Omental fat pad (tissue), 4 donors: ENCODE data around the gene C1QB. TPM values are rescaled to one million over a fixed set of nuclear protein-coding genes. Genes with fewer than 3 reads are reported as not detected.
A peak's percentile ranks its signal among the peaks of the same experiment; 100 is the strongest.

Experiments used
- ATAC-seq: fragments of 150-250 bp; one replicate; pipeline ENCODE4 v1.9.1; 2016; ENCODE audit warnings: mild to moderate bottlenecking, moderate library complexity; ENCODE audit not compliant: low FRiP score
- DNase-seq: peaks from one replicate; pipeline ENCODE4 v3.0.0-alpha.2; 2019; ENCODE audit warnings: low spot score
- small RNA-seq: library from RNA; depleted of rRNA; stranded (forward); fragments of <200 nt; gene quantifications from one replicate; pipeline ENCODE3, GENCODE V24; 2016
- total RNA-seq, 4 donors: library from RNA; depleted of rRNA; stranded (reverse); fragments of >200 nt; gene quantifications; one replicate each; pipeline ENCODE4 v1.1.0, GENCODE V29; 2016
- TF ChIP-seq, protein P1 (sequence below), 3 donors: fragments of 450-650 bp; IDR thresholded peaks; one replicate each; pipeline ENCODE4 v1.5.1; 2016 to 2017; ENCODE audit warnings: antibody characterized with exemption in 3 of 3, mild to moderate bottlenecking in 3 of 3, moderate library complexity in 2 of 3

The C1QB gene
- total RNA-seq, 4 donors from 2014 or later, result 692 to 1,052 (median 953) TPM

DNA sequence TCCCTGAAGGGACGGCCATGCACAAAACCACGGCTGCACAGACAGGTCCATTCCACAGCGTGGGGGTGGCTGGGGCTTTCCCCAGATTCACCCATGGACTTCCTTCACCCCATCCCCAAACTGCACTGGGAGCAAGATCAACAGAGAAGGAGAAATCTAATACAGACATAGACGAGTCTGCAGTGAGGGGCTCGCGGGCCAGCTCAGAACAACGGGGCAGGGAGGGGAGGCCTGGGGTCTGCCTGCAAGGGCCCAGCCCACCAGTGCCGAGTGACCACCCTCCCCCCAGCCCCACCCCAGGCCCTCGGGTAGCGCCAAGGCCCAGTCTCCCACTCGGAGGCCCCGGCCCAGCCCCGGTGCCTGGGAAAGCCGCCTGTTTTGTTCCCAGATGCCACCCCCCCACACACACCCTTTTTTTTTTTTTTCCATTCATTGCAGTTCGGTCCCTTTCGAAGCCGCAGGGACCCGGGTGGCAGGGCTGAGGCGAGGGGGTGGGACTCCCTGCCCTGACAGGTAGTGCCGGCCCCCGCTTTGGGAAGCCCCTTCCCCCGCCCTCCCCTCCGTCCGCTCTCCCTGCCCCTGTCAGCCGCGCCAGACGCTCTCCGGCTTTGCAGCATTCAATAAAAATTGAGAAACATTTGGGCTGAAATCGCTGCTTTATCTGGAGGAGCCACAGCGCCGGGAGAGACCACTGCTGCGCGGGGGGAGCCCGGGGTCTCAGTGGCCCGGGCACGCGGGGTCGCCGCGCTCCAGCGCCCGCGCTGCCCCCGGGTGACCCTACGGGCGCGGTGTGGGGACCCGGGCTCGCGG, 57.1 kb downstream of the C1QB start:
- DNase-seq, result no peak
- TF ChIP-seq, protein P1, sequence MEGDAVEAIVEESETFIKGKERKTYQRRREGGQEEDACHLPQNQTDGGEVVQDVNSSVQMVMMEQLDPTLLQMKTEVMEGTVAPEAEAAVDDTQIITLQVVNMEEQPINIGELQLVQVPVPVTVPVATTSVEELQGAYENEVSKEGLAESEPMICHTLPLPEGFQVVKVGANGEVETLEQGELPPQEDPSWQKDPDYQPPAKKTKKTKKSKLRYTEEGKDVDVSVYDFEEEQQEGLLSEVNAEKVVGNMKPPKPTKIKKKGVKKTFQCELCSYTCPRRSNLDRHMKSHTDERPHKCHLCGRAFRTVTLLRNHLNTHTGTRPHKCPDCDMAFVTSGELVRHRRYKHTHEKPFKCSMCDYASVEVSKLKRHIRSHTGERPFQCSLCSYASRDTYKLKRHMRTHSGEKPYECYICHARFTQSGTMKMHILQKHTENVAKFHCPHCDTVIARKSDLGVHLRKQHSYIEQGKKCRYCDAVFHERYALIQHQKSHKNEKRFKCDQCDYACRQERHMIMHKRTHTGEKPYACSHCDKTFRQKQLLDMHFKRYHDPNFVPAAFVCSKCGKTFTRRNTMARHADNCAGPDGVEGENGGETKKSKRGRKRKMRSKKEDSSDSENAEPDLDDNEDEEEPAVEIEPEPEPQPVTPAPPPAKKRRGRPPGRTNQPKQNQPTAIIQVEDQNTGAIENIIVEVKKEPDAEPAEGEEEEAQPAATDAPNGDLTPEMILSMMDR (IDR thresholded peaks at IDR 0.05), result no peak
- ATAC-seq, result peak; percentile 54

DNA sequence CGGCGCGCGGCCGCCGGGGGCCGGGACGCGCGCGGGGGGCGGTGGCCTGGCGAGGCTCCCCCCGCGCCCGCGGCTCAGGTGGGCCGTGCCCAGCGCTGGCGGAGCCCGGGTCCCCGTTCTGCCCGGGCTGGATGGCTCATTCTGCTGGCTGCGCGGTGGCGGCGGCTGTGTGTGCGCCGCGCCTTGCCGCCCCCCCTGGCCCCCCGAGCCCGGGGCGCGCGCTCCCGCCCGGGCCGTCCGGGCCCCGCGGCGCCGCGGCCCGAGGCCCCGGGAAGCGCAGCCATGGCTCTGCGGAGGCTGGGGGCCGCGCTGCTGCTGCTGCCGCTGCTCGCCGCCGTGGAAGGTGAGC, 57.6 kb downstream of the C1QB start, which contains the start of gene EPHB2:
Gene EPHB2, plus strand, starts transcription at position 139 of the 349 bp plus-strand sequence. Its CDS starts 144 bp downstream, at position 283.
- TF ChIP-seq, protein P1 (IDR thresholded peaks at IDR 0.05), result no peak
- no peak for DNase-seq
- peak; percentile 74 for ATAC-seq

DNA sequence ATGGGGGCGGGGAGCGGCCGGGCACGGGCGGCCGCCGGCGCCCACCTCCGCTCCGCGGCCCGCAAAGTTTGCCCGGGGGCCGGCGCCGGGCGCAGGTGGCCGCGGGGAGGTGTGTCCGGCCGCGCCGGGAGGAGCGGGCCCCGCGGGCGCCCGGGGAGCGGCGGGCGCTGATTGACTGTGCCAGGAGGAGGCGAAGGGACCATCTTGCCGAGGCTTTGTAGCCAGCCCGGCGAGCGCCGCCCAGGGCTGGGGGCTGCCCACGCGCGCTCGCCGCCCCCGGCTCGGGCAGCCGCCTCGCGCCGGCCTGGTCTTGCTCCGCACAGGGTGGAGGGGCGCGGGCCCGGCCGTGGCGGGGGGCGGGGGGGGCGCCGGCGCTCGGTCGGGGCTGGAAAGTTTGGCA, 58.0 kb downstream of the C1QB start:
- ATAC-seq, result peak; percentile 31
- no peak for DNase-seq
- TF ChIP-seq, protein P1 (IDR thresholded peaks at IDR 0.05), result no peak

Small RNA genes within 50 kb of the gene (small RNA-seq; reads per million reads assigned to genes)
- gene MIR6127, result not detected

Other genes starting within 250 kb of the C1QB start
- gene ZBTB40, start 201.4 kb upstream of the C1QB start, total RNA-seq, result 10 to 100 TPM; 13.2 to 19.9 (median 17.8) TPM
- gene EPHA8, start 89.7 kb upstream of the C1QB start, total RNA-seq, result not detected
- gene C1QA, start 16.6 kb upstream of the C1QB start, total RNA-seq, result 100 to 1,000 TPM; 273 to 435 (median 364) TPM
- 100 to 1,000 TPM; 224 to 461 (median 398) TPM for gene C1QC, start 9.6 kb upstream of the C1QB start, total RNA-seq
- 1 to 10 TPM; 3.5 to 5.5 (median 4.7) TPM for gene EPHB2, start 57.6 kb downstream of the C1QB start, total RNA-seq